Fibroblast of skin of left quadriceps (primary cell): ENCODE data around the gene CARD11.

Experiments
- DNase-seq, 2 experiments: peaks; one replicate each; pipeline ENCODE4 v3.0.0-alpha.2; 2013; ENCODE audit warnings: low read depth in 2 of 2

The CARD11 gene

DNA sequence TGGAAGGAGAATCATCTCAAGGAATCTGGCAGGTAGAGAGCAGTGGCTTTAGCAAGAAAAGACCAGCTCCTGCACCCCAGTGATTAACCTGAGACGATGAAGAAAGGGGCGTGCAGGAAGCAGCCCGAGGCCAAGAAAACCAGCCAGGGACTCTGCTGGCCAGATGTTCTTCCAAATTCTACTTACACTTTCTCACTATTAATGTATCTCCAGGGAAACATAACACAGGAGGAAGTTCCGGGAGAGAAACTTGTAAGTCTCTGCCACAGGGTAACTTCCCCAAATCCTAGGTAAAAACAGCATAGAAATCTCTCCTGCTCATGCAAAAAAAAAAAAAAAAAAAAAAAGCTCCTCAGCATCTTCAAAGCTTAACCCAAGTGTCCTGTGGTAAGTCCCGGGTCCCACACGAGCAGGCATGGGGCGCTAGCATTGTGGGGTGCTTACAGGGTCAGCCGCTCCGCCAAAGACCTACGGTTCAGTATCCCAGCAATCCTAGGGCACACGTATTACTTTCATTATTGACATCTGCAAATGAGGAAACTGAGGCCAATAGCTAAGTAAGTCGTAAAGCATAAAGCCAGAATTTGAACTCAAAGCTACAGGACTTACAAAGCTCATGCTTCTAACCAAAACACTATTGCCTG, 102.3 kb downstream of the CARD11 start:
- no peak for DNase-seq

- no peak for DNase-seq
These were observed 103.2 kb downstream of the CARD11 start for GRCh38 chr7:2940466-2940865.

GRCh38 chr7:2939193-2939885, 104.3 kb downstream of the CARD11 start:
- no peak for DNase-seq

DNA sequence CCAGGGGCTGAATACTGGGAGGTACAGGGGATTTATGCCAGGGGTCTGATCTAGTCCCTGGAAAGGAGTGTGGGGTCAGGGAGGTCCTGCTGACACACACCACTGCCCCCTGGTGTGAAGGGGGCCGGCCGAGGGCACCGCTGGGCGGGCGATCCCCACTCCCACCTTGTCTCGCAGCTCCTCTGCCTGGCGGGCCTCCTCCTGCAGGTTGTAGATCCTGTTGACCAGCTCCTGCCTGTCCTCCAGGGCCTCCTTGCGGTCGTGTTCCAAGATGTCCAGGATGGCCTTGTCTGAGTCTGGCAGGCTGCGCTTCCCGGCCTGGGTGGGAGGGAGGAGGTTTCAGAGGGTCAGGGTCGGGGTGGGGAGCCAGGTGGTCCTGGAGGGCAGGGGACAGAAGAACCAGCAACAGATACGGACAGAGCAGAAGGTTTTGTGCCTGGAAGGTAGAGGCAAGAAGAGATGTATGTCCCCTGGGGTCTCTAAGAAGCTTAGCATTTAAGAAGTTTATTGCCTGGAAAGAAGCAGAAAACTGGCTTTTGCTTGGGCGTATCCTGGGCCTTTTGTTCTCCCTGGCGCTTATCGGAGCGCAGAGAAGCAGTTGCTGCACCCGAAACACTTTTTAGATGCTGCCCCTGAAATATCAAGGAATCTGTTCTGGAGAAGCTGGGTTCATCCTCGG, 105.0 kb downstream of the CARD11 start:
- no peak for DNase-seq

DNA sequence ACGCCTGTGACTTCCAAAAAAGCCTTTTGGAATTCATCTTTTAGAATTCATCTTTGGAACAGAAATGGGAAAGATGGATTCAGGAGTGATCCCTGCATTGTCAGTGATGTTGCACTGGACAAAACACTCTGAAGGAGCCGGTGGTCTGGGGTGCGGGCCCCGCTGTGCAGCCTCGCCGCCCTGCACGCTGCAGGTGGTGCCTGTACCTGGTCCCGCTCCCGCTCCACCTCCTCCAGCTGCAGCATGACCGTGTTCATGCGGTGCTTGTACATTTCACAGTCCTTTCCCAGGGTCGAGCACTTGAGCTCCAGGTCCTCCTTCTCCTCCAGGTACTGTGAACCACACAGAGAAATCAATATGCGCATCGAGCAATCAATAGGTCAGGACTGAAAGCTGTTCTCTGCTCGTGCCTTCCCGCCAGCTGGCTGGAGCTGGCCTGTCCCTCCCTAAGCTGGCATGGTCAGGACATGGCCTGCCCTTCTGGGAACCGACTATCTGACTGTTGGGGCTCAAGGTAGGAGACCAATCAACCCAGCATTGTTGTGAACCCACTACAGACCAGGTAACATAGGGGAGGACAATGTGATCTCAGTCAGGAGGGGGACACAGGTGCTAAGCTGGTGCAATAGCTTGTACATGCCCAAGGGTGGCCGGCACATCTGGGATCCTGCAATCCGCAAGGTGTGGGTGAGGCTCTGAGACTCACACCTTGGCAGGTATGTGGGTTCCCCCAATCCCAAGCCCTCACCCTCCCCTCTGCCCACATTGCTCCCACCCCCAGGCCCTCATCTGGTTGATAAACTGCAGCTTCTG, 105.8 kb downstream of the CARD11 start:
- no peak for DNase-seq

- no peak for DNase-seq
These were observed 106.6 kb downstream of the CARD11 start for GRCh38 chr7:2936891-2937580.

DNA sequence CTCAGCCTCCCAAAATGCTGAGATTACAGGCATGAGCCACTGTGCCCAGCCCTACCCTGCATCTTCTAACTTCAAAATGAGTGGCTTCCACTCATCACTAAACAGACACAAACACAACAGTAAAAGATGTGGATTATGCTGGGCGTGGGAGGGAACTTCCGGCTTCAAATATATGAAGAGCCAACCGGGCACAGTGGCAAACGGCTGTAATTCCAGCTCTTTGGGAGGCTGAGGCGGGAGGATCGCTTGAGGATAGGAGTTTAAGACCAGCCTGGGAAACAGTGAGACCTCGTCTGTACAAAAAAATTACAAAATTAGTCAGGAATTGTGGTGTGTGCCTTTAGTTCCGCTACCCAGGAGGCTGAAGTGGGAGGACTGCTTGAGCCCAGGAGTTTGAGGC, 107.4 kb downstream of the CARD11 start:
- no peak for DNase-seq

- no peak for DNase-seq
These were observed 108.5 kb downstream of the CARD11 start for GRCh38 chr7:2934984-2935740.

DNA sequence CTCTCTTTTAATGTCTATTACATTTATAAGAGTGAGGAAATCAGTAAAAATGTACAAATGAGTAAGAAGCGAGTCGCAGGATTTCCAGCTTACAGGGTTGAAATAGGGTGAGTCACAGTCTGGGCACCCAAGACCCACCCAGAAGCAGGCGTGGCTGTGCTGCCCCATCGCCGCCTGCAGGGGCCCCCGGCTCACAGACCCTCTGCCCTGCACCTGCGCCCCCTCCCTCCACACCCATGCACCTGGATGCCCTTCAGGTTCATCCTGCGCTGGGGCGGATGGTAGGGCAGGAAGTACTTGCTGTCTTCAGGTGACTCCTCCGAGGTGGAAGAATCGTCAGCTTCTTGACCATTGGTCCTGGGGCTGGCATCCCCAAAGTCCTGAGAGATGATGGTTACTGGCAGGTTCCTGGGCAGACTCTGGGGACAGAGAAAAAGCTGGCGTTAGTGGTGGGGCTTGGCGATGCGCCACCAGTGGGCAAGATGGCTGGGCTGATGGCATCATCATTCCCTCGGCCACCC, 109.4 kb downstream of the CARD11 start:
- DNase-seq = peak; percentile 21 to 23

DNA sequence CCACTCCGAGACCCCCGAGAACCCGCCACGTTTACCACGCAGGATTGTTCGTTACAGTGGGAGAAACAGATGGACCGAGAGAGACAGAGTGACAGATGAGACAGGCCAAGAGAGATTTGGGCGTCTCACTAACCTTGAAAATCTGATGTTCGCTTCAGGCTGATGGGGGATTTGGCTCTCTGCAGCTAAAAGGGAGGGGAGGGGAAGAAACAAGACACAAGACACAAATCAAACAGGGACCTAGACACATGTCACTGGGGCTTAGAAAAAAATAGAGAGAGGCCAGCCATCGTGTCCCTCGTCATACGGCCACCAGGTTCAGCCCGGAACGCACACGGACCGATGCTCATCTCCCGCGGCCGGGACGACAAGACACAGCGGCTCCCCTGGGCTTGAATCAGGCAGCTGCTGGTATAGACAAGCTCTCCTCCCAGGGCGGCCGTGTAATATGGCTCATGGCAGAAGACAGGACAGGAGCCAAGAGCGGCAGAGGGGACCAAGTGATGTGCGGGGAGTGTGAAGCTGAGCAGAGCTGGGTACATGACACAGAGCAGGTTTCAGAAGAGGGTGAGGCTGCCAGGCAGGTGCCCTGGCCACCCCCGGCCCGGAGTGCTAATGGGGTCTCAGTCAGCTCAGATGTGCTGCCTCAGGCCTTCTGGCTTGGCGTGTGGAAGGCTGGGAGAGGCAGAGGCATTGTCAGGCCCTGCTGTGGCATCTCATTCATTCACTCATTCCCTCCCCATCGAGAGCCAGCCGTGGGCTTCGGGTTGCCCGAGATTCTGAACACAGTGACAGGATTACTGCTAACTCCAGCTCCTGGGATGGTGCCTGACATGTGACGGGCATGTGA, 111.0 kb downstream of the CARD11 start:
- DNase-seq = no peak

DNA sequence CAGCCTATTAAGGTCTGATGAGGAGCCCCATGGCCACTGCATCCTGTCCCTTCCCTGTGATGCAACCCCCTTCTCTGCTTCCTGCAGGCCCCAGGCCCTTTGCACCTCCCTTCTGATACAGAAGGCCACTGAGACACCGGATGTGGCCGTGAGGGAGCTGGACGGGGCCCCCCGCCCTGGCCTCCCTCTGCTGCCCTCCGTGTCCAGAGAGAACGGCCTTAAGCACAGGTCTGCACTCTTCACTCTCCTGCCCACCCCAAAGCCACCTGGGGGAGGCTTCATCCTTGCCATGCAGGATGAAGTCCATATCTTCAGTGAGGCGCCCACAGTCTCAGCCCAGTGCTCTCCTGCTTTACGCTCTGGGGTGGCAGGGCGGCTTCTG, 112.6 kb downstream of the CARD11 start:
- no peak for DNase-seq

DNA sequence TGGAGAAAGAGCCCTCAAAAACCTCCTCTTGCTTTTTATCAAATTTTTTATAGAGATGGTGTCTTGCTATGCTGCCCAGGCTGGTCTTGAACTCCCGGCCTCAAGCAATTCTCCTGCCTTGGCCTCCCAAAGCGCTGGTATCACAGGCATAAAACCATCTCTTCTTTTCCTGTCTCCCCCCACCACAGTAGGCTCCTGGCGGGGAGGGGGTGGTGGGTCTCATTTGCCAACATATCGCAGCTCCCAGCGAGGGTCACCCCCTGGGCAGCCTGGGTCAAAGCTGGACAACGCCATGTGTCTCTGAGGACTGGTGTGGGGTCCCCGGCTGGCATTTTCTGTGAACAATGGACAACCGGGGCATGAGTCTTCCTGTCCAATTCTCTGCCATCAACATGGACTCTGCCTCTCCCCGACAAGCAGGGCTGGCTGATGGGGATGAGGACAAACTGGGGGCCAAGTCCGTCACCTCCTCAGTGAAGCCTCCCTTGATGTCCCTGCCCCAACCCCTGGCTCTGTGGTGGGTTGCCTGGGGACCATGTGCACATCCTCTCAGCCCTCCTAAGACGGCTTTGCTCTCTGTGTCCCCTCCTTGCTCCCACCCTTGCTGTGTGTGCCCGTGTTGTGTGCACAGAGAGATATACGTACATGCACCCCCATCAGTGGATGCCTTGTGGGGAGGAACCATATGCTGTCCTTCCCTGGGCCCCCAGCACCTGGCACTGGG, 113.2 kb downstream of the CARD11 start:
- no peak for DNase-seq

DNA sequence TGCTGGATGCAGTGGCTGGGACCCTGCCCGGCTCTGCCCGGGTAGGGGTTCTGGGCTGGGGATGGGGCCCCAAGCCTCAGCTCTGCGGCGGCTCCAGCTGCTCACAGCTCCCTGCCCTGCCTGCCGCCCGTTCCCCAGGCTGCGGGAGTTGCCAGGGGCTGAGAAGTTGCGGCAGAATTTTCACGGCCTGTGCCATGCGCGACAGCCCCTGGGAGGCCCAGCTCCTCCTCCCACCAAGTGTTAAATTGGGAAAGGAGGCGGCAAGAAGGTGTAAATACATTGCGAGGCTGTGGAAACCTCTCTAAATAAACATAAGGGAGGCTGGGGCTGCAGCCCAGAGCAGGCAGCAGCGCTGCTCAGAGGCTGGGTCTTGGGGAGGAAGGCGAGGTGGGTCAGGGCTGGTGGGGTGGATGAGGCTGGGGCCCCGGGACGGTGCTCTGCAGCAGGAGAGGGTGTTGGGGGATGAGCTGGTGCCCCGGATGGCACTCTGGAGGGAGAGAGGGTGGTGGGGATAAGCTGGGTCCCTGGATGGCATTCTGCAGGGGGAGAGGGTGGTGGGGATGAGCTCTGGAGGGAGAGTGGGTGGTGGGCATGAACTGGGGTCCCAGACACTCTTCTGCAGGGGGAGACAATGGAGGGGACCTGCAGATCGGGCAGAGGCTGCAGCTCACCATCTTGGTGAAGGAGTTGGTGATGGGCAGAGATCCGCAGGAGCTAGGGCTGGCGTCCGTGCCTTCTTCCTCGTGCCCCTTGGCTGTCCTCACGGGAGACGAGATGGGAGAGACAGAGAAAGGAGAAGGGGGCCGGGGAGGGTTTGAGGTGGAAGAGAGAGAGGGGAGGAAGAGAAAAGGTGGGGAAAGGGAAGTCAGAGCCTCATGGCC, 114.1 kb downstream of the CARD11 start:
- no peak for DNase-seq

DNA sequence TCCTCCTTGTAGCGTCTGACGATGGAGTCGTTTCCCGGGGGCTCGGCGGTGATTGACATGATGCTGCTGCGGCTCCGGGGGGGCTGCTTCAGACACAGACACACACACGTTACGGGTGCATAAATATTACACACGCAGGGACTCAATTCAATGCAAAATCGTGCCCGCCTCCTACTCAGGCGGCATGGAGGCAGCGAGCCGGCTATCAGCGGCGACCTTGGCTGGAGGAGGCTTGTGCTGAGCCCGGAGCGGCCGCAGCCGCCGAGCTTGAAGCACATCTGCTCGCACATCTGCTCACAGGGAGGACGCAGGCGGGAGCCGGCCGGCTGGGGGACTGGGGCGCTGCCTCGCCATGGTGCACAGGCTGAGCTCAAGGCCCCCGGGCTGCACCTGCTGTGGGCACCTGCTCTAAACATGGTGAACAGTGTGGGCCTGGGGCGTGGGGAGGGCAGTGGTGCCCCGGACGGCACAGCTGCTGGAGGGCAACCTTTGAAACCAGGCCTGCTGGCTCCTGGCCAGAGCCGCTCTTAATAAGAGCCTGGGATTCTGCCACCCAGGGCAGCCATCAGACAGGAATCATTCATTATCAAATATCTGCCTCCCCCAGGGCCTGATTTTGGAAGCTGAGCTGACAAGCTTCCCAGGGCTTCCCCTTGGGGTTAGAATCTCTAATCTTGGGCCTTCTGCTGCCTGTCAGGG, 114.9 kb downstream of the CARD11 start:
- no peak for DNase-seq

DNA sequence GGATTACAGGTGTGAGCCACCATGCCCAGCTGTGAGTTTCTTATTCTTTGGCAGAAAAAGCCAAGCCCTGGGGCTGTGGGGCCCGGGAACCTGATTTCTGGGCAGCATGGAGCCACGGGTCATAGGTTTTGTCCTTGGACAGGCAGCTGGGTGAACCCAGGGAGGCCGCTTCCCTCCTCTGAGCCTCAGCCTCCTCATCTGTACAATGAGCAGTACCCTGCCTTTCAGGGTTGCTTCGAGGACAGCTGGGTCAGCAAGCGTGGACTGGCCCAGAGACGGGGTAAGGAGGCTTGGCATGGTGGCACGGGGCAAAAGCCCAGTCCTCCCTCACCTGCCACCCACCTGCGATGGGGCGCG, 115.4 kb downstream of the CARD11 start:
- DNase-seq = no peak

DNA sequence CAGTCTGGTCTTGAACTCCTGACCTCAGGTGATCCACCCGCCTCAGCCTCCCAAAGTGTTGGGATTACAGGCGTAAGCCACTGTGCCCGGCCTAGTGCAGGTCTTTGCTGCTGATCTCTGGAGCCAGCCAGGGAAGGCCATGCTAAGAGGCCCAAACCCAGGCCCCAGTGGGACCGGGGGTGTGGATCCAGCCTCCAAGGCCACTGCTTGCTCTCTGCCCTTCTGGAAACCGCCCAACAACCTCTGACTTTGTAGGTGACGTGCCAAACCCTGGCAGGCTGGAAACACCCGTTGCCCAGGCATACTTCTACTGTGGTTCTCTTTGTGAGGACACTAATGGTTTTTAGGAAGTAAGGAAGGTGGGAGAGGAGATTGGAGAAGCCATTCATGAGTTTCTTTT, 116.1 kb downstream of the CARD11 start:
- DNase-seq = no peak

GRCh38 chr7:2926896-2927405, 116.7 kb downstream of the CARD11 start:
- no peak for DNase-seq
